Psoas muscle (tissue), 8 donors: ENCODE results near the gene CRYBB3. TPM values are rescaled to one million over a fixed set of nuclear protein-coding genes. Genes with fewer than 3 reads are reported as not detected.

Source experiments
- ATAC-seq, 4 donors: fragments of 200-7000 bp; cut with Tn5 transposase; one replicate each; pipeline ENCODE4 v1.9.1; 2020; ENCODE audit warnings: moderate library complexity in 3 of 4, mild to moderate bottlenecking in 2 of 4
- DNase-seq, 2 donors: peaks; one replicate each; pipeline ENCODE4 v3.0.0-alpha.2; 2020
- H3K27ac ChIP-seq: fragments of 200-600 bp; one replicate; pipeline ENCODE4 v1.8.0; 2022
- H3K27me3 ChIP-seq, 3 donors: fragments of 200-600 bp in 1 of 3; one replicate each; pipeline versions ENCODE4 v1.6.1 to v1.8.0; 2013 to 2022; ENCODE audit warnings: low read length in 2 of 3, mild to moderate bottlenecking in 2 of 3, moderate library complexity in 1 of 3; ENCODE audit not compliant: insufficient read depth in 3 of 3
- H3K36me3 ChIP-seq, 2 donors: fragments of 200-600 bp in 1 of 2; one replicate each; pipeline versions ENCODE4 v1.6.1 to v1.8.0; 2013 to 2022; ENCODE audit warnings: low read depth in 1 of 2, mild to moderate bottlenecking in 1 of 2, moderate library complexity in 1 of 2; ENCODE audit not compliant: insufficient read depth in 1 of 2
- H3K4me1 ChIP-seq: fragments of 200-600 bp; one replicate; pipeline ENCODE4 v1.8.0; 2022
- H3K4me3 ChIP-seq: fragments of 200-600 bp; one replicate; pipeline ENCODE4 v1.8.0; 2022; ENCODE audit warnings: mild to moderate bottlenecking
- H3K9me3 ChIP-seq: fragments of 200-600 bp; one replicate; pipeline ENCODE4 v1.8.0; 2022
- CTCF ChIP-seq: fragments of 200-600 bp; IDR thresholded peaks from one replicate; pipeline ENCODE4 v1.8.0; 2022; ENCODE audit warnings: antibody characterized with exemption
- whole genome bisulfite sequencing, 3 donors: extraction: QIAGEN DNeasy Blood & Tissue Kit; methylation state at CpG; one replicate each; pipeline versions ENCODE4 v1.1.6 to v1.1.7; 2013; 5-methylcytosine and 5-hydroxymethylcytosine counted together
- intact Hi-C, 2 donors: fragments of 100-400 bp; cut with DNase I; formaldehyde crosslinking; loops; one replicate each; pipeline versions ENCODE4 v1.11.0 to v1.14.2; 2022
- polyA plus RNA-seq, 3 donors: library from polyadenylated mRNA; stranded (reverse); fragments of 200-250 nt; gene quantifications; one replicate each; pipeline ENCODE4 v1.2.3, GENCODE V29; 2013
- total RNA-seq, 4 donors: library from RNA; stranded (reverse); fragmentation: NEBNext Ultra II Directional in 2 of 4; extraction: Animal tissue kit (Norgen Biotek cat#: 25700) in 2 of 4; gene quantifications; one replicate each; pipeline versions ENCODE4 v1.2.1 to v1.2.4, GENCODE V29; 2021 to 2023
- donor health status: healthy with polysubstance abuse.
- donor health status: DM: no; HTN: no; CAD: no; lungs with moderate emphysema.
- donor health status: Bipolar disorder and iron deficiency.
- donor health status: healthy.
- donor health status: DM: yes; HTN: yes; CAD: no.
- donor health status: DM: no; HTN: no; CAD: no.
- donor health status: DM: no; HTN: no; CAD: no.
- donor health status: DM: yes; HTN: yes; CAD: no.

CRYBB3 gene
- total and polyA plus RNA-seq, 7 donors = 0.07 to 0.68 (median 0.30) TPM; not detected in 3

- H3K27me3 ChIP-seq = no peaks in the 10 kb centered on the region
- H3K4me3 ChIP-seq = no peak overlapping the region
- 37 to 54% (median 46%) methylated on average over 3 of the region's 3 CpGs for WGBS, 3 donors
- no peaks in the 10 kb centered on the region for H3K4me1 ChIP-seq
- TF ChIP-seq CTCF = no peak
- H3K27ac ChIP-seq = no peak overlapping the region
- H3K9me3 ChIP-seq = no peaks in the 10 kb centered on the region
- ATAC-seq = no peak
- no peak for DNase-seq
- no peaks in the 10 kb centered on the region for H3K36me3 ChIP-seq
- intact Hi-C loops = no loop called here
Observed at GRCh38 chr22:25212337-25212736, 12.7 kb downstream of the CRYBB3 start.

- WGBS, 3 donors = 65 to 75% (median 68%) methylated on average over 3 of the region's 3 CpGs
- H3K9me3 ChIP-seq = no peaks in the 10 kb centered on the region
- H3K27me3 ChIP-seq = no peaks in the 10 kb centered on the region
- no peak overlapping the region for H3K4me3 ChIP-seq
- intact Hi-C loops = no loop called here
- no peak for TF ChIP-seq CTCF
- no peaks in the 10 kb centered on the region for H3K4me1 ChIP-seq
- ATAC-seq (no peak), DNase-seq (no peak)
- no peak overlapping the region for H3K27ac ChIP-seq
- no peaks in the 10 kb centered on the region for H3K36me3 ChIP-seq
Observed at GRCh38 chr22:25213221-25213620, 13.6 kb downstream of the CRYBB3 start.

- Histone ChIP-seq H3K4me1 (no peaks in the 10 kb centered on the region), H3K27ac (no peak overlapping the region), H3K36me3 (no peaks in the 10 kb centered on the region), H3K27me3 (peaks cover 0 to 10% (median 0%) of the 10 kb centered on the region in 3 donors), H3K4me3 (no peak overlapping the region), H3K9me3 (no peaks in the 10 kb centered on the region)
- ATAC-seq (no peak), DNase-seq (no peak)
- intact Hi-C loops = no loop called here
- no peak for TF ChIP-seq CTCF
- 56 to 69% (median 68%) methylated on average over 2 of the region's 2 CpGs for WGBS, 3 donors
Observed at GRCh38 chr22:25216230-25216629, 16.6 kb downstream of the CRYBB3 start.

- H3K27me3 ChIP-seq = peaks cover 0 to 25% (median 2%) of the 10 kb centered on the region in 3 donors
- DNase-seq (no peak), ATAC-seq (no peak)
- H3K4me1 ChIP-seq = no peaks in the 10 kb centered on the region
- TF ChIP-seq CTCF = no peak
- no peak within 1 kb of the TSS for H3K27ac ChIP-seq
- no peaks in the 10 kb centered on the region for H3K9me3 ChIP-seq
- H3K36me3 ChIP-seq = no peaks in the 10 kb centered on the region
- no peak within 1 kb of the TSS for H3K4me3 ChIP-seq
- 80 to 86% (median 83%) methylated on average over 19 of the region's 19 CpGs for WGBS, 3 donors
- intact Hi-C loops = no loop called here
Observed at GRCh38 chr22:25219211-25219689, 19.6 kb downstream of the CRYBB3 start, which contains the start of gene CRYBB2. TSS of gene CRYBB2 (plus strand) at chr22:25219639. CDS start at chr22:25221430, 1,791 bp downstream.

- TF ChIP-seq CTCF = no peak
- H3K27me3 ChIP-seq = peaks cover 0 to 30% (median 2%) of the 10 kb centered on the region in 3 donors
- no peak overlapping the region for H3K4me3 ChIP-seq
- H3K9me3 ChIP-seq = no peaks in the 10 kb centered on the region
- intact Hi-C loops = no loop called here
- DNase-seq (no peak), ATAC-seq (no peak)
- no peak overlapping the region for H3K27ac ChIP-seq
- H3K4me1 ChIP-seq = no peaks in the 10 kb centered on the region
- 59 to 67% (median 64%) methylated on average over 4 of the region's 4 CpGs for WGBS, 3 donors
- H3K36me3 ChIP-seq = no peaks in the 10 kb centered on the region
Observed at GRCh38 chr22:25219948-25220442, 20.3 kb downstream of the CRYBB3 start.
